NCI-H2196 (cell line): ENCODE results near the gene SMARCA5.
A peak's percentile ranks its signal among the peaks of the same experiment; 100 is the strongest.
"Not testable (repeated sequence)": the region's sequence is repeated elsewhere in the genome, so short reads cannot be mapped to it uniquely, and the experiment has no call there.

ENCODE experiments used
- DNase-seq: peaks from one replicate; lab custom pipeline; 2025; ENCODE audit not compliant: unreplicated experiment; lab: John Stamatoyannopoulos, UW

The SMARCA5 gene

GRCh38 chr4:143513314-143514168 is at the start of gene SMARCA5:
TSS of gene SMARCA5 (plus strand) at chr4:143513702. CDS start at chr4:143513925, 223 bp downstream.
- peak; percentile 88 for DNase-seq

GRCh38 chr4:143473334-143474126 is 40.0 kb upstream of the SMARCA5 start:
- DNase-seq: no peak

DNA sequence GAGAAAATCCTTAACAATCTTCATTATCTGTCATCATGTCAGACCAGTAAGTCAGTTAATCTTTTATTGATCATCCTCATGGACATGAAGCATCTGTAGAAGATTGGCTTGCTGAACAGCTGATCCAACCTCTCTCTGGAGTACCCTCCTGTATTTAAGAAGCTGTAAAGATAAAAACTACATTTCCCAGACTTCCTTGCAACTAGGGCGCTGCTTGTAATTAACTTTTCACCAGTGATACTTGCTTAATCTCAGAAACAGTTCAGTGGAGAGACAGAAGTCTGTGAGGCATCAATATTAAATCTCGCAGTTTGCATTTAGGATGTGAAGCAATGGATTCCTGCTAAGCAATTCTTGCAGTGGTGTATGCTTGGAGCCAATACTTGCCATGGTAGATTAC is 36.0 kb upstream of the SMARCA5 start:
- no peak for DNase-seq

DNA sequence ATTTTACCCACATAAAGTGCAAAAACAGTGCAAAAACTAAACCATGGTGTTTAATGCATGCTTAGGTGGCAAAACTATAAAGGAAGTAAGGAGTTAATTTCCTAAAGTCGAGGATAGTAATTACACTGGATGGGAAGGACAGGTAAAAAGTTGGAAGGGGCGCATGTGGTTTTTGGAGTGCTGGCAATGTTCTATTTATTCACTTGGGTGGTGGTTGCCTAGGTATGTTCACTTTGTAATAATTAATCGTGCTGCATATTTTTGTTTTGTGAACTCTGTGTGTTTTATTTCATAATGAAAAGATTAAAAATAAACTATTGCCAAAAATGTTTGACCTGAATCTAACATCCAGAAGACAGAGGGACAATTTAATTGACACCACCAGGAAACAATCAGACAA is 32.1 kb upstream of the SMARCA5 start:
- no peak for DNase-seq

- DNase-seq: no peak
Measured at GRCh38 chr4:143482840-143483239, 30.7 kb upstream of the SMARCA5 start.

GRCh38 chr4:143486314-143486713 is 27.2 kb upstream of the SMARCA5 start:
- no peak for DNase-seq

GRCh38 chr4:143488687-143489086 is 24.8 kb upstream of the SMARCA5 start:
- no peak for DNase-seq

DNA sequence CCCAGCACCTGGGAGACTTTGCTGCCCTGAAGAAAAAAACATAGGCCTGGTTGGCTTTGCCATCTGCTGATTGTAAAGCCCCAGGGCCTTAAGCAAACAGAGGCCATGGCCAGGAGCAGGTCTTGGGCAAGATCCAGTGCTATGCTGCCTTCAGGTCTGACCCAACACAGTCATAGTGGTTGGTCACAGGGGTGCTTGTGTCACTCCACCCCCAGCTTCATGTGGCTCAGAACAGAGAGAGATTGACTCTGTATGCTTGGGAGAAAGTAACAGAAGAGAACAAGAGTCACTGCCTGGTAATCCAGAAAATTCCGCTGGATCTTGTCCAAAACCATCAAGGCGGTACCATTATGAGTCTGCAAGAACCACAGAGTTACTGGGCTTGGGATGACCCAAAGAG is 24.4 kb upstream of the SMARCA5 start:
- no peak for DNase-seq

GRCh38 chr4:143498021-143498420 is 15.5 kb upstream of the SMARCA5 start:
- DNase-seq: no peak

GRCh38 chr4:143502231-143502630 is 11.3 kb upstream of the SMARCA5 start:
- DNase-seq: no peak

DNA sequence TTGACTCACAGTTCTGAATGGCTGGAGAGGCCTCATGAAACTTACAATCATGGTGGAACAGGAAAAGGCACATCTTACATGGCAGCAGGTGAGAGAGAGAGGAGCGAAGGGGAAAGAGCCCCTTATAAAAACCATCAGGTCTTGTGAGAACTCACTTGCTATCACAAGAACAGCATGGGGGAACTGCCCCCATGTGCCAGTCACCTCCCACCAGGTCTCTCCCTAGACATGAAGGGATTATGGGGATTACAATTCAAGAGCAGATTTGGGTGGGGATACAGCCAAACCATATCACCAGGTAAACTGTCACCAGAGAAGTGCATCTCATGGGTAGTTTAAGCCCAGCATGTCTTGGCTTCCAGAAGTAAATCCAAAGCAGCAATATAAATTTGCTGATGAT is 7.5 kb upstream of the SMARCA5 start:
- DNase-seq: no peak

GRCh38 chr4:143511906-143512305 is 1.6 kb upstream of the SMARCA5 start:
- no peak for DNase-seq

- DNase-seq: no peak
Measured at GRCh38 chr4:143512978-143513313, 556 bp upstream of the SMARCA5 start.

GRCh38 chr4:143514169-143514495 is 630 bp downstream of the SMARCA5 start:
- no peak for DNase-seq

- no peak for DNase-seq
Measured at GRCh38 chr4:143514497-143514896, 995 bp downstream of the SMARCA5 start.

GRCh38 chr4:143514901-143515300 is 1.4 kb downstream of the SMARCA5 start:
- no peak for DNase-seq

DNA sequence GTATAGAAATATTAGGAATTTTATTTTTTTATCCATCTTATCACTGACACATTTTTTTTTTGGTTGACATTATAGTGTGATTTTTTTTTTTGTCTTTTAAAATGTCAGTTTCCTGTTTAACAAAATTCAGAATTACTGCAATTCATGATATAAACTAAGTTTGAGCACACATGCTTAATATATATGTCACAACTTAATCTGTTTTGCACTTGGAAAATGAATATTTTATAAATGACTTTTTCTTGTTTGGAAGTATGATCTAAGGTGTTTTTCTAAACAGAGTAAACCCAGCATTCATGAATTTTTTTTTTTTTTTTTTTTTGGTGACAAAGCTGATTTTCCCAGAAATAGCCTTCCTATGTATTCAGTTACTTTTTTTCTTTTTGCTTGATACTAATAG is 2.4 kb downstream of the SMARCA5 start:
- no peak for DNase-seq

- no peak for DNase-seq
Measured at GRCh38 chr4:143517764-143518163, 4.3 kb downstream of the SMARCA5 start.

- no peak for DNase-seq
Measured at GRCh38 chr4:143524211-143524610, 10.7 kb downstream of the SMARCA5 start.

GRCh38 chr4:143528046-143528445 is 14.5 kb downstream of the SMARCA5 start:
- not testable (repeated sequence) for DNase-seq

DNA sequence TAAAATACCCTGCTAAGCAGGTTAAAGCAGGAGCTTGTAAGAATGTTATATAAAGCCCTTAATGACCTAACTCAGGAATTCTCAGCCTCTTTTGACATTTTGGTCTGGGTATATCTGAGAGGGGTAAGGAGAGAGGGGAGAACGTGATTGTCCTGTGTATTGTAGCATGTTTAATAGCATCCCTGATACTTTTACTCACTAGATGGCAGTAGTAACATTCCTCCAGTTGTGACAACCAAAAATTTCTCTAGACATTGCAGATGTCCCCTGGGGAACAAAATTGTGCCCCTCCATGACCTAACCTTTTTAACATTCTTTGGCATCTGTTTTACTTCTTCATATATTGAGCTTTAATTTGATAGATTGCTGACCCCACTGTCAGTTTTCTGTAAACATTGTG is 17.9 kb downstream of the SMARCA5 start:
- DNase-seq: no peak

GRCh38 chr4:143531788-143532491 is 18.4 kb downstream of the SMARCA5 start:
- DNase-seq: no peak
